Type B pancreatic cell (in vitro differentiated cells): ENCODE measurements around the gene SNAP47. TPM values are rescaled to one million over a fixed set of nuclear protein-coding genes. Genes with fewer than 3 reads are reported as not detected.

ENCODE experiments used
- DNase-seq: peaks from one replicate; pipeline ENCODE4 v3.0.0; 2021; ENCODE audit warnings: mixed read lengths; ENCODE audit not compliant: unreplicated experiment; ENCODE audit errors: extremely low spot score
- H3K27ac Mint-ChIP-seq: 2 replicates; pipeline ENCODE4 v1.8.0; 2021; ENCODE audit warnings: mild to moderate bottlenecking, mixed read lengths
- H3K27me3 Mint-ChIP-seq: 2 replicates; pipeline ENCODE4 v1.8.0; 2021; ENCODE audit warnings: mixed read lengths
- H3K36me3 Mint-ChIP-seq: 2 replicates; pipeline ENCODE4 v1.8.0; 2021; ENCODE audit warnings: mixed read lengths
- H3K4me1 Mint-ChIP-seq: one replicate; pipeline ENCODE4 v1.8.0; 2021; ENCODE audit warnings: mixed read lengths; ENCODE audit not compliant: unreplicated experiment
- H3K4me3 Mint-ChIP-seq: 2 replicates; pipeline ENCODE4 v1.8.0; 2021; ENCODE audit warnings: mild to moderate bottlenecking, mixed read lengths
- H3K9me3 Mint-ChIP-seq: 2 replicates; pipeline ENCODE4 v1.8.0; 2021; ENCODE audit warnings: mixed read lengths
- total RNA-seq: library from RNA; stranded (reverse); gene quantifications from 2 replicates; pipeline ENCODE4 v1.2.1, GENCODE V29; 2021; ENCODE audit warnings: low replicate concordance
- TF ChIP-seq, protein P1 (sequence below): fragments of 200-600 bp; sonication (generic); conservative IDR thresholded peaks from 2 replicates; pipeline ENCODE4 v1.5.0; 2021; ENCODE audit warnings: antibody characterized with exemption, mild to moderate bottlenecking

Gene SNAP47
- total RNA-seq, 1 donor from 2014 or later, result 46.2 TPM

- DNase-seq, result no peak
- Mint-ChIP-seq H3K4me3 (peak overlapping the region; percentile 57), H3K9me3 (peaks cover 6% of the 10 kb centered on the region), H3K4me1 (peaks cover 17% of the 10 kb centered on the region), H3K36me3 (peaks cover 8% of the 10 kb centered on the region), H3K27ac (no peak overlapping the region), H3K27me3 (peaks cover 3% of the 10 kb centered on the region)
- TF ChIP-seq, protein P1, sequence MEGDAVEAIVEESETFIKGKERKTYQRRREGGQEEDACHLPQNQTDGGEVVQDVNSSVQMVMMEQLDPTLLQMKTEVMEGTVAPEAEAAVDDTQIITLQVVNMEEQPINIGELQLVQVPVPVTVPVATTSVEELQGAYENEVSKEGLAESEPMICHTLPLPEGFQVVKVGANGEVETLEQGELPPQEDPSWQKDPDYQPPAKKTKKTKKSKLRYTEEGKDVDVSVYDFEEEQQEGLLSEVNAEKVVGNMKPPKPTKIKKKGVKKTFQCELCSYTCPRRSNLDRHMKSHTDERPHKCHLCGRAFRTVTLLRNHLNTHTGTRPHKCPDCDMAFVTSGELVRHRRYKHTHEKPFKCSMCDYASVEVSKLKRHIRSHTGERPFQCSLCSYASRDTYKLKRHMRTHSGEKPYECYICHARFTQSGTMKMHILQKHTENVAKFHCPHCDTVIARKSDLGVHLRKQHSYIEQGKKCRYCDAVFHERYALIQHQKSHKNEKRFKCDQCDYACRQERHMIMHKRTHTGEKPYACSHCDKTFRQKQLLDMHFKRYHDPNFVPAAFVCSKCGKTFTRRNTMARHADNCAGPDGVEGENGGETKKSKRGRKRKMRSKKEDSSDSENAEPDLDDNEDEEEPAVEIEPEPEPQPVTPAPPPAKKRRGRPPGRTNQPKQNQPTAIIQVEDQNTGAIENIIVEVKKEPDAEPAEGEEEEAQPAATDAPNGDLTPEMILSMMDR, result no peak
These were observed 8.2 kb upstream of the SNAP47 start for GRCh38 chr1:227726924-227727599.

GRCh38 chr1:227728059-227728891 lies 7.0 kb upstream of the SNAP47 start:
- TF ChIP-seq, protein P1, result no peak
- H3K27me3 Mint-ChIP-seq, result peaks cover 3% of the 10 kb centered on the region
- peaks cover 1% of the 10 kb centered on the region for H3K9me3 Mint-ChIP-seq
- H3K4me1 Mint-ChIP-seq, result peaks cover 17% of the 10 kb centered on the region
- H3K27ac Mint-ChIP-seq, result peak overlapping the region; percentile 64
- peak overlapping the region; percentile 88 for H3K4me3 Mint-ChIP-seq
- no peak for DNase-seq
- H3K36me3 Mint-ChIP-seq, result peaks cover 4% of the 10 kb centered on the region

GRCh38 chr1:227728892-227729143 lies 6.4 kb upstream of the SNAP47 start:
- DNase-seq, result no peak
- peak overlapping the region; percentile 88 for H3K4me3 Mint-ChIP-seq
- peaks cover 17% of the 10 kb centered on the region for H3K4me1 Mint-ChIP-seq
- TF ChIP-seq, protein P1, result no peak
- H3K27ac Mint-ChIP-seq, result peak overlapping the region; percentile 53
- H3K36me3 Mint-ChIP-seq, result peaks cover 3% of the 10 kb centered on the region
- peaks cover 3% of the 10 kb centered on the region for H3K27me3 Mint-ChIP-seq
- no peaks in the 10 kb centered on the region for H3K9me3 Mint-ChIP-seq

- TF ChIP-seq, protein P1, result no peak
- H3K9me3 Mint-ChIP-seq, result no peaks in the 10 kb centered on the region
- peak overlapping the region; percentile 80 for H3K27ac Mint-ChIP-seq
- no peak for DNase-seq
- H3K36me3 Mint-ChIP-seq, result peaks cover 3% of the 10 kb centered on the region
- H3K4me1 Mint-ChIP-seq, result peaks cover 20% of the 10 kb centered on the region
- H3K27me3 Mint-ChIP-seq, result peaks cover 3% of the 10 kb centered on the region
- H3K4me3 Mint-ChIP-seq, result peak overlapping the region; percentile 88
These were observed 5.9 kb upstream of the SNAP47 start for GRCh38 chr1:227729144-227729880.

GRCh38 chr1:227729881-227730629 lies 5.2 kb upstream of the SNAP47 start:
- Mint-ChIP-seq H3K27me3 (peaks cover 3% of the 10 kb centered on the region), H3K27ac (peak overlapping the region; percentile 80), H3K4me3 (peak overlapping the region; percentile 88), H3K36me3 (peaks cover 3% of the 10 kb centered on the region), H3K4me1 (peaks cover 22% of the 10 kb centered on the region), H3K9me3 (no peaks in the 10 kb centered on the region)
- TF ChIP-seq, protein P1, result peak; percentile 78
- no peak for DNase-seq
